Measurements from ENCODE around the gene RUBCNL.
A peak's percentile ranks its signal among the peaks of the same experiment; 100 is the strongest.

RUBCNL gene

DNA sequence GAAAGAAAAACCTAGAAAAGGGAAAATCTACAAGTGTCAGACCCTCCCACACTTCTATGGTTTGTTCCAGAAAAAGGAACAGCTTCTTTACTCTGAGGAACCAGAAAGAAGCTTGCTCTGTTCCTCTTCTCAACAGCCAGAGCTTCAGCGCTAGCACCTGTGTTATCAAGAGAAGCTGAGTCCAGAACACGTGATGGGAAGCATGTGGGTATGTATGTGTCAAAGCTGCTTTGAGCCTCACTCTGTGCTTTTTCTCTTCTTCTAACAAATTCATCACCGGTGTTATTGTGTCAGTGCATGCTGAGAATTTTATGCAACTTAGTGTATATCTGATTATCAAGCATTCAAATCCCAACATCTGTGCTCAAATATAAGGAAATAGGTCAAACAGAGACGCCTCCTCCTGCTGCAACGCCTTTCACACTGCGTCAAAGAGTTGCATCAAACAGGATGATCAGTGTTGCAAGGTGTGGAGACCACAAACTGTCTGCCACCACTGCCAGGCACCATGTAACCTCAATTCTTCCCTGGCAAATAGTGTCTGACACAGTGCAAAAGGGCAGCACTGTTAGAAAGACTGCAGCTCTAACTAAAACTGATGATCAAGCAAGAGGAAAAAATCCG is 91.4 kb downstream of the RUBCNL start:
- H3K9me3 ChIP-seq = no peaks in the 10 kb centered on the region
- TF ChIP-seq, protein P1, sequence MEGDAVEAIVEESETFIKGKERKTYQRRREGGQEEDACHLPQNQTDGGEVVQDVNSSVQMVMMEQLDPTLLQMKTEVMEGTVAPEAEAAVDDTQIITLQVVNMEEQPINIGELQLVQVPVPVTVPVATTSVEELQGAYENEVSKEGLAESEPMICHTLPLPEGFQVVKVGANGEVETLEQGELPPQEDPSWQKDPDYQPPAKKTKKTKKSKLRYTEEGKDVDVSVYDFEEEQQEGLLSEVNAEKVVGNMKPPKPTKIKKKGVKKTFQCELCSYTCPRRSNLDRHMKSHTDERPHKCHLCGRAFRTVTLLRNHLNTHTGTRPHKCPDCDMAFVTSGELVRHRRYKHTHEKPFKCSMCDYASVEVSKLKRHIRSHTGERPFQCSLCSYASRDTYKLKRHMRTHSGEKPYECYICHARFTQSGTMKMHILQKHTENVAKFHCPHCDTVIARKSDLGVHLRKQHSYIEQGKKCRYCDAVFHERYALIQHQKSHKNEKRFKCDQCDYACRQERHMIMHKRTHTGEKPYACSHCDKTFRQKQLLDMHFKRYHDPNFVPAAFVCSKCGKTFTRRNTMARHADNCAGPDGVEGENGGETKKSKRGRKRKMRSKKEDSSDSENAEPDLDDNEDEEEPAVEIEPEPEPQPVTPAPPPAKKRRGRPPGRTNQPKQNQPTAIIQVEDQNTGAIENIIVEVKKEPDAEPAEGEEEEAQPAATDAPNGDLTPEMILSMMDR (IDR thresholded peaks at IDR 0.05) = no peak
- H3K4me3 ChIP-seq = no peak overlapping the region
- H3K36me3 ChIP-seq = no peaks in the 10 kb centered on the region
- no peak overlapping the region for H3K27ac ChIP-seq
- intact Hi-C loops (cut with DNase I; ENCODE audit: low total_unique reads) = no loop called here
- H3K4me1 ChIP-seq = peaks cover 0 to 24% (median 20%) of the 10 kb centered on the region in 4 donors
- peak in 1 of 2 donors; percentile 34 for DNase-seq
- no peaks in the 10 kb centered on the region for H3K27me3 ChIP-seq

DNA sequence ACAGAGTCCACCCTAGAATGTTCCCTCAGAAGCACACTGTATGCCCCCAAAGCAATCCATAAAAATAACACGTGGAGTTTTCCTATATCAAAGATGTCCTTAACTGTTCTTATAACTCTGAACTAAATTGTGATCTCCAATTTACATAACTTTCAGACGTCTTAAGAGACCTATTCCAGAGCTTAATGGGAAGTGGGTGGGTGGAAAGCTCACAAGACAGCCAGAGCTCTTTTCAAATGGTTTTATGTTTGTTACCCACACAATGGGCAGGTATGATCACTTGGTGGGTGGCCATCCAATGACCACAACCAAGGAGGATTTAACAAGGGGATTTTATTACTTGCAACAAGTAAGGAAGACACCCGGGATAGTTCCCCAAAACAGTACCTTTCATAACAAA is 93.6 kb downstream of the RUBCNL start:
- no peaks in the 10 kb centered on the region for H3K9me3 ChIP-seq
- no peaks in the 10 kb centered on the region for H3K36me3 ChIP-seq
- TF ChIP-seq, protein P1 (IDR thresholded peaks at IDR 0.05) = no peak
- H3K4me3 ChIP-seq = no peak overlapping the region
- no peaks in the 10 kb centered on the region for H3K27me3 ChIP-seq
- H3K27ac ChIP-seq = no peak overlapping the region
- DNase-seq = no peak
- H3K4me1 ChIP-seq = peaks cover 0 to 24% (median 20%) of the 10 kb centered on the region in 4 donors
- intact Hi-C loops (cut with DNase I; ENCODE audit: low total_unique reads) = no loop called here

Data from tibial artery (tissue), 4 donors.